Skin of body (tissue), 2 donors: ENCODE measurements around the gene TAB2. TPM values are rescaled to one million over a fixed set of nuclear protein-coding genes. Genes with fewer than 3 reads are reported as not detected.
"Not testable (repeated sequence)": the region's sequence is repeated elsewhere in the genome, so short reads cannot be mapped to it uniquely, and the experiment has no call there.

Source experiments
- DNase-seq: peaks from one replicate; lab custom pipeline; 2025; lab: John Stamatoyannopoulos, UW
- total RNA-seq: library from RNA; depleted of rRNA; stranded (reverse); fragments of >200 nt; gene quantifications from one replicate; pipeline ENCODE4 v1.2.3, GENCODE V29; 2014

Gene TAB2
- total RNA-seq, 1 donor from 2014 or later: 41.1 TPM

- no peak for DNase-seq
Observed at GRCh38 chr6:149440735-149441671, 123.5 kb downstream of the TAB2 start.

- DNase-seq: no peak
Observed at GRCh38 chr6:149441740-149442139, 124.2 kb downstream of the TAB2 start.

DNA sequence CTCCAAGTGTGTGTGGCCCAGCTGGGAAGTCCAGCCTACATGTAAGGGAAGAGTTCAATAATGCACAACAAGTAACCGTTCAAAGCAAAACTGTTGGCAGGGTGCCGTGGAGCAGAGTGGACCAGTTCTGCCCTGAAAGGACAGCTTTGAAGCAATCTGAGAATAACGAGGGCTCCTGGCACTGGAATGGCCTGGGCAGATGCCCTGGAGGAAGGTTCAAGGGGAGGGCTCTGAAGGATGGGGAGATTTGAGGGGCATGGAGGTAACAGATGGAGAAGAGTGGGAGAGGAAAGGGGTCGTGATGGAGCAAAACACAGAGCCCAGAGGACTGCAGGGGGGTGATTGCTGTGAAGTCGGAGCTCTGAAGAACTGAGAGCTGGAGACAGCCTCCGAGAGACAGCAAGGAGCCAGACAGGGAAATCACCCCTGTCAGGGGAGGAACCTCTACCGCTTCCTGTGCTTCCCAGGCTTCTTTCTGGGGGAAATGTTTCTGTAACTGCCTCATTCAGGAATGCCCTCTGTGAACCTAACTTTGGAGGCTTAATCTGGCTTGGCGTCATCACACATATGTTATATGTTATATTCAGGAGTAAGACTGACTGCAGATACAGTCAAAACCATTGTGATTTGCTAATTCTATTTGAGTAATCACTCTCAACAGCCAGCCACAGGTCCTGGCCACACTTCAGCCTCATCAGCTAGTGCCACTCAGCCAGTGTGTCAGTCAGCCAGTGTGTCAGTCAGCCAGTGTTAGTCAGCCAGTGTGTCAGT, 126.1 kb downstream of the TAB2 start:
- peak; percentile 72 for DNase-seq

DNA sequence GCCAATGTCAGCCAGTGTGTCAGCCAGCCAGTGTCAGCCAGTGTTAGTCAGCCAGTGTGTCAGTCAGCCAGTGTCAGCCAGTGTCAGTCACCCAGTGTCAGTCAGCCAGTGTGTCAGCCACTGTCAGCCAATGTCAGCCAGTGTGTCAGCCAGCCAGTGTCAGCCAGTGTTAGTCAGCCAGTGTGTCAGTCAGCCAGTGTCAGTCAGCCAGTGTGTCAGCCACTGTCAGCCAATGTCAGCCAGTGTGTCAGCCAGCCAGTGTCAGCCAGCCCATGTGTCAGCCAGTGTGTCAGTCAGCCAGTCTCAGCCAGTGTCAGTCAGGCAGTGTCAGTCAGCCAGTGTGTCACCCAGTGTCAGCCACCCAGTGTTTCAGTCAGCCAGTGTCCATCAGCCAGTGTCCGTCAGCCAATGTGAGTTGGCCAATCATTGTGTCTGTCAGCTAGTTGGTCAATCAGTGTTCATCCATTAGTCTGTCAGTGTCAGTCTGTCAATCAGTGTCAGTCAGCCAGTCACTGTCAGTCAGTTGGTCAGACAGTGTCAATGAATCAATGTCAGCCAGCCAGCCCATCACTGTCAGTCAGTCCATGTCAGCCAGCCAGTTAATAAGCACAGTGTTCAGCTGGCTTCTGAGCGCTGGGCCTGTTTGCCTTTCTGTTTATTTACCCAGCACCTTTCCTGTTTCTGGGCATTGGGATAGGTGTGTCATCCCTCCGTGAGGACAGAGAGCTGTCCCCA, 127.0 kb downstream of the TAB2 start:
- DNase-seq: not testable (repeated sequence)

DNA sequence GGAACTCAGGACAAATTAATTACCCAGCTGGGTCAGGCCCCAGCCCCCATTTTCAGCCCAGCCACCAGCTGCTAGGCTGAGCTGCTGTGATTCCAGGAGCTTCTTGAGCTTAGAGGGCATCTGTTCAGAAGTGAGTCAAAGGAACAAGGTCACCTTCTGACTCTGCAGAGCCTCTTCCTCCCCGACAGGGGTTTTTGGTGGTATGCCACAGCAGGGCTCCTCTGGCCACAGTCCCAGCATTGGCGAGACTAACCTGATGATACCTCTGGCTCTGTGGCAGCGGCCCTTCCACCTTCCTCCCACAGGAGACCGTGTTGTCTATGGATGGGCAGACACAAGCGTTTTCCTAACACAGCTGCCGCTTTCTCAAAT, 127.6 kb downstream of the TAB2 start:
- DNase-seq: no peak

DNA sequence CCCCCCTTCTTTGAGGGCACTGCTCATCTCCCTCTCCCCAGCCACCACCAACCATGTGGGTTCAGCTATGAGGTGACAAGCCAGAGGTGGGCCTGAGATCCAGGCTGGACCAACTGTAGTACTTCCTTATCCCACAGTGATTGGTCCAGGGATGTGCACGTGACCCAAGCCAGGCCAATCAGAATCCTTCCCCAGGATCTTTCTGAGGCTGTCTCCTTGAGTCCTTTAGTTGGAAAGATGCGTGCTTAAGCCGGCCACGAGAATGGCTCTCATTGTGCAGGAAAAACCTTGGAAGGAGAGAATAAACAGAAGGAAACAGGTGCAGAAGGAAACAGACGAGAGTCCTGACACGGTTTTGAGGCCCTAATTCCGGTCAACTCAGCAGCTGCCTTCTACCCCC, 128.1 kb downstream of the TAB2 start:
- DNase-seq: no peak

GRCh38 chr6:149446791-149447376, 129.4 kb downstream of the TAB2 start:
- no peak for DNase-seq

GRCh38 chr6:149448821-149449453, 131.4 kb downstream of the TAB2 start:
- DNase-seq: no peak

DNA sequence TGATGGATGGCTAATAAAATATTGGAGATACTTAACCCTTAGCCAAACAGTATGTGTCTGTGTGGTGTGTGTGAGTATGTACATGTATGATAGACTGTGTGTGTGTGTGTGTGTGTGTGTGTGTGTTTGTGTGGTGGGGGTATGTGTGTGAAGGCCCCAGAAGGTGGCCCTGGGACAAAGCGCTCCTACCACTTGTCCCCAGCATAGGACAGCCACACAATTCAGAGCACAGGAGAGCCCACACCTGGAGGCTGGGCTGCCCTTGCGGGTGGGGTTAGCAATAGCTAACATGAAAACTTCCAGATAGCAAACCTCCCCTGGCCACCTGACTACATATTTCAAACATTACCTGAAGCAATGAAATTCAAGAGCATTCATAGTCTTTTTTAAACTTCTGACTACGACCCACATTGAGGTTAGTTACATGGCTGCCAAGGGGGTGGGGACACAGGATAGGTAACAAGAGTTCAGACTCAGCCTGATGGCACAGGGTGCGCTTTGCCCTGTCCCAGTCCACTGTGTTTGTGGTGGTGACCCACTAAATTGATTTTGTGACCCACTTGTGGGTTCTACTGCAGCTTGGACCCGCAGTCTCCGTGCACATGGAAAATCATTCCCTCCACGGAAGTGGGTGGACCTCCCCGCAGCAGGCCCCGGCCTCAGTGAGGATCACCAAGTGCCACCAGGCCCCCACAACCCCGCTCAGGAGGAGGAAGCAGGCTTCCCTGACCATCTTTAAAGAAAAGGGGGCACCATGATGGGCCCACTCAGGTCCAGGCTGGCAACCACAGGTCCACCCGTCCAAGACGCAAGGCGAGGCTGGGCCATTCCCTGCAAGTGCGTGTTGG, 132.5 kb downstream of the TAB2 start:
- DNase-seq: no peak

DNA sequence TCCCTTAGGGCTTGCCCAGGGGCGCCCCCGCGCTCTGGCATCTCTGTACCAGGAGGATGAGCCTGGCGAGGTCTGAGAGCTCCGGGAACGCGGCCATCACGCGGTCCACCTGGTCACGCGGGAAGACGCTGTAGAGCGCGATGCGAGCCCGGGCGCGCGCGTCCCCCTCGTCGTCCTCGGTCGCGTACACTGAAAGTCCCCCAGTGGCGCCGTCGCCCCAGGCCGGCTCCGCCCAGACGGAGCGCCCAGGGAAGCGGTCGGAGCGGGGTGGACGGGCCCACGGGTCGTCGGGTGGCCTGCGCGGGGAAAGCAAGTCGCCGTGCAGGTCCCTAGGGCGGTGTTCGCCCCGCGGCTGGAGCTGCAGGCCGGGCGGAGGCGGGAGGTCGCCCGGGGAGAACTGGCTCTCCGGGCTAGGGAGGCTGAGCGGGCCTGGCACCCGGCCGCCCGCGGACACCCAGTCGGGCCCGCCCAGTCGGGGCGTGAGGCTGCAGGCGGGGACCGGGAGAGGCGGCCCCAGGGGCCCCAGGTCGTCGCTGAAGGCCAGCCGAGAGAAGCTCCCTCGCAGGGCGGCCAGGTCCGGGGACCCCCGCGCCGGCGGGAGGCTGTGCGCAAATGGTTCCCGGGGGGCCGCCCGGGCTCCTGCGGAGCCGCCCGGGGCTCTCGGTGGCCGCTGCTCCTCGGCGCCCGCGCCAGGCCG, 133.3 kb downstream of the TAB2 start:
- DNase-seq: no peak

DNA sequence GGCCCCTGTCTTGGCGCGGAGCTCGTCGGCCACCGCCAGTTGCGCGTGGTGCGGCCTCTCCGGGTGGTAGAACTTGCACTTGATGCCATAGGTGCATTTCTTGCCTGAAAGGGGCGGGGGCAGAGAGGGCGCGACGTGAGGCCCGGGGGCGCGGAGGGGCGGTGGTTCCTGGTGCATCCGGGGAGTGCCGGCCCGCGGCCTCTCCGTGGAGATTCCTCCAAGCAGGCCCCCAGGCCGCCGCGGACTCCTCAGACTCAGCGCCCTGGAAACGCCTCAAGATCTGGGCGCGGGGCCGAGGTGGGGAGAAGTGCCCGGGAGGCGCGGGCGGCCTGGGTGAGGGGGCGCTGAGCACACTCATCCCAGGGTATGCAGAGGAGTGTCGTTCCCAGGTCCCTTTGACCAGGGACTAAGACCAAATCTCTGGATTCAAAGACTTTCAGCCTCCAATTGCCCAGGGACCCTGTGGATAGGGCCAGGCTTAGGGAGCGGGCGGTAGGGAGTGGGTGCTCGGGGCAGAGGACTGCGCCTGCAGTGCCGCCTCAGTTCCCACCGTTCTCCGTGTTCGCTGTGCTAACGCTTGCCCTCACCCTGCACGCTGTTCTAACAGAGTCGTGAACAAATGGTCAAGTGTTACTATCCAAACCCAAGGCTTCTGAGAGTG, 134.0 kb downstream of the TAB2 start:
- no peak for DNase-seq

DNA sequence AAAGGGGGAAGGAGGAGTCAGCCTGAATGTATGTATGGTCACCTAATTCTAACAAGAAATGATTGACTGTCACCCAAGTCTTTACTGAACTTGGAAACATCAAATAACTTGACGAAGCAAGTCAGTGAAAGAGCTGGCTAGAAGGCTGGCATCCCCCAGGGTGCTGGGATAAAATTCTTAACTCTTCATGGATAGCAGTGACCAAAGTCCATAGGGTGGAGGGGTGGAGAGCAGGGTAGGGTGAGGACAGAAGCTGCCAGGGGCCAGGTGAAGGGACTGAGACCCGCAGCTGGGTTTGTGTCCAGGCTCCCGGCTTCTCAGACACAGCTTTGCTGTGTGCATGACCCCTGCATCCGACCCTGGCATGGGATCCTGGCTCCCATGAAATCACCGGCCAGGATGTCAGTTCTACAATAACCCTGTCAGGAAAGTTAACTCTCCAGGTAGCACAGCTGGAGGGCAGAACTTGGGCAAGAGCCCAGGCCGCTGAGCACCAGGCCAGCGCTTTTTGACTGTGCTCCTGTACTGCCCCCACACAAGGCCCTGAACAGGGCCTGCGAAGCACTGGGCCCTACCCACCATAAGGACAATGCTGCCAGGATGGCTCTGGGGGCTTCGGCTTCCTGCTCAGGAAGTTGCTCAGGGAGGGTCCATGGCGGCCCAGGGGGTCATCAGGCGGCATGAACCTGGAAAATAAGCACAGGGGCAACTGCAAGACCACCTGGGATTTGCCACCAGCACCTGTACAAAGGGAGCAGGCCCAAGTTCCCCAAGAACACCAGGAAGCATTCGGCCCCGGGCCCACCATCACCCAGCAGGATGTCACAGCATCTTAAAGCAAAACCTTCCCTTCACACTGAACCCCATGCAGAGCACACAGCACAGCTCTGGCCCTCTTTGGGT, 134.8 kb downstream of the TAB2 start:
- DNase-seq: no peak

DNA sequence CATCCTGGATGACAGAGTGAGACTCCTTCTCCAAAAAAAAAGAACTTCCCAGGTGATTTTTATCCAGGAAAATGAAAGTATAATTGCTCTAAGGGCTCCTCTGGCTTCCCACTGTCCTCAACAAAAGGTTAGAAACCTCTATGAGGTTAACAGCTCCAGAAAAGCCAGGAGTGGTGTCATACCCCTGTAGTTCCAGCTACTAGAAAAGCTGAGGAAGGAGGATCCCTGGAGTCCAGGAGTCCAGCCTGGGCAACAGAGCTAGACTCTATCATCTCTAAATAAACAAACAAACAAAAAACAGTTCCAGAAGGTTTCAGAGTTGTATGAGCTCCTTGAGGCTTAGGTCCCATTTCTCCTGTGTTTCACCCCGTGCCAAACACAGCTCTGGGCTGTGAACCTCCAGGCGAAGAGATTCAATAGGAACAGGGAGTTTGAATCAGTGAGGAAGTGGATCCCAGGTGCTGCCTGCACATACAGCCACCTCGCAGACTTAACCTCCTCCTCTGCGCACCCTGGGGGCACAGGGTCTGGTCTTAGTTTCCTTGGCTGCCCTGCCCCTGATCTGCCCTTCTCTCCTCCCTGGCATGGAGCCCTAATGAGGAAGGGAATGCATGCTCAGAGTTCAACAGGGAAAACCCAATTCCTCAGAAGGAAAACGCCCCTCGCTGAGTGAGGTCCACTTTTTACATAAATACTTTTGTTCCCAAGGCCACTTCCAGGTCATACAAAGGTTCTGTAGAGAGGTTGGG, 136.3 kb downstream of the TAB2 start:
- no peak for DNase-seq

DNA sequence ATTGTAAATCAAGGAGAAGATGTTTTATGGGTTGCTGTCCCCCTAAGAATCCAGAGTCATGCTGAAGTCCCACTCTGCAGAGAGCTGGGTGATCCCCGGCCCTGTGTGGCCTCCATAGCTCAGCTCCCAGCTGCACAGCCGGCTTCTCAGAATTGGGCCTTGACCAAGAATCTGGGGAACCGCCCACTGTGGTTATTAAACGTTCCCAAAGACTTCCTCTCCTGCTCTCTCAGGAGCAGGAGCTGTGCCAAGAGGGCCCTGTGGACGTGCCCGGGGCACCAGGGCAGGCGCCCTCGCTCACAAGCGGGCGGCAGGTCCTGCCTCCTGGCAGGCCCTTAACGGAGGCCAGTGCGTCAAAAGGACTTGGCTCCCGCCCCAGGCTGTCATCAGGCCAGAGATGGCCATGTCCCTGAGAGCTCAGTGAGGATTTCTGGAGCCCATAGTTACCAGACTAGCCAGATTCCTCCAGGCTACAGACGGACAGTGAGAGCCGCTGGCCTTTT, 136.9 kb downstream of the TAB2 start:
- DNase-seq: peak; percentile 67

DNA sequence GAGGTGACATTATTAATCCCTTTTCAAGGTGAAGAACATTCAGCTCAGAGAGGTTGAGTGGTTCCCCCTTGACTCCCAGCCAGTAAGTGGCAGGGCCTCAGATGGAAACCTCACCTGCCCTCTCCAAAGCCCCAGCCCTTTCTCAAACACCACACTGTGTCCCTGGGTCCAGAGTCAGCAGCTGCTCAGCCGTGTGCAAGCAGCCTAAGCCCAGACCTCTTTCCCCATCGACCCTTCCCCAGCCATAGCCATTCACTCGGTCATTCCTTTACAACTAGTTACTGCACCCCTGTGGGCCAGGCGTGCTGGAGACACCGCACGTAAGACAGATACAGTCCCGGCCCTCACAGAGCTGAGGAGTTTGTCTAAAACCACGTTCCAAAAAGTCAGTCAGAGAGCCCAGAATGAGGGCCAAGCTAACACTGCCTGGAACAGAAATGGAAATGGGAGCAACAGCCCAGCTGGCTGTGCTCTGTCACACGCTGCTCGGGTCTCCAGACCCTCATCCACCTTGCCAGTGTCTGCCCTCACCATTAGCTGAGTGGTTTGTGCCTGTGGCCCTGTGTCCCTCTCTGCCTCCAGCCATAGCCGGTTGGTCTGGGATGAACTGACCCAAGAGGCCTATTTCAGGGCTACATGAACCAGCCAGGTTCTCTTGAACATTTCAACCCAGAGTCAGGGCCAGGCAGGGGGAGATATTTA, 137.7 kb downstream of the TAB2 start:
- DNase-seq: no peak

GRCh38 chr6:149456311-149457021, 139.0 kb downstream of the TAB2 start:
- no peak for DNase-seq
